ENCODE data around the gene JAG2. TPM values are rescaled to one million over a fixed set of nuclear protein-coding genes. Genes with fewer than 3 reads are reported as not detected.
"Not testable (repeated sequence)": the region's sequence is repeated elsewhere in the genome, so short reads cannot be mapped to it uniquely, and the experiment has no call there.

Gene JAG2
- total RNA-seq, 1 donor from 2014 or later, result 123 TPM

- DNase-seq (ENCODE audit: extremely low read depth, low read depth, low spot score), result no peak
Measured at GRCh38 chr14:105123981-105124765, 44.4 kb downstream of the JAG2 start.

GRCh38 chr14:105123064-105123665 is 45.4 kb downstream of the JAG2 start:
- no peak for DNase-seq (ENCODE audit: extremely low read depth, low read depth, low spot score)

GRCh38 chr14:105120056-105120455 is 48.5 kb downstream of the JAG2 start:
- DNase-seq (ENCODE audit: extremely low read depth, low read depth, low spot score), result no peak

DNA sequence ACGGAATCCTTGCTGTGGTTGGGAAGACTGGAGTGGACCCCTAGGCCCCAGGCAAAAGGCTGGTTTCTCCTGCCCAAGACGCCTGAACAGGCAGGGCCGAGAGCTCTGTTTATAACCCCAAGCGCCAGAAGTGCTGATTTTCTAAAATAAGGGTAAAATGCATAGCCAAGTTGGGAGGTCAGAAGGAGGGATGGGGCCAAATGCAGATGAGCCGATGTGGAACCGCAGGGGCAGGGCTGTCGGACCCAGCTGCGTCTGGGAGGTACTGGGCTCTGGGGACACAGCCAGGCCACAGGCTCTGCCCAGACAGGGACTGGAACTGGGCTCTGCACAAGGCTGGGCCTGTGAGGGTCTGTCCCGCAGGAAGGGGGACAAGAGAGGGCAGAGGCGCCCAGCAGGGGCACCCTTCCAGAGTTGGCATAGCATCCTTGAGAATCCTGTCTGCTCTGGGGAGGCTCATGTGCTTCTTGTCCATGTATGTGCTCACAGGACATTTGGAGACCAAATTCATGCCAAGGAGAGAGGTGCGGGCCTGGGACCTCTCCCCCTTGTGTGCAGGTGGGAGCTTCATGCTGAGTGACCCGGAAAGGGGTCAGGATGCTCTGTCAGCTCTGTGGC is 49.1 kb downstream of the JAG2 start:
- DNase-seq (ENCODE audit: extremely low read depth, low read depth, low spot score), result no peak

GRCh38 chr14:105118646-105119407 is 49.7 kb downstream of the JAG2 start:
- no peak for DNase-seq (ENCODE audit: extremely low read depth, low read depth, low spot score)

GRCh38 chr14:105117710-105118385 is 50.7 kb downstream of the JAG2 start:
- DNase-seq (ENCODE audit: extremely low read depth, low read depth, low spot score), result no peak

DNA sequence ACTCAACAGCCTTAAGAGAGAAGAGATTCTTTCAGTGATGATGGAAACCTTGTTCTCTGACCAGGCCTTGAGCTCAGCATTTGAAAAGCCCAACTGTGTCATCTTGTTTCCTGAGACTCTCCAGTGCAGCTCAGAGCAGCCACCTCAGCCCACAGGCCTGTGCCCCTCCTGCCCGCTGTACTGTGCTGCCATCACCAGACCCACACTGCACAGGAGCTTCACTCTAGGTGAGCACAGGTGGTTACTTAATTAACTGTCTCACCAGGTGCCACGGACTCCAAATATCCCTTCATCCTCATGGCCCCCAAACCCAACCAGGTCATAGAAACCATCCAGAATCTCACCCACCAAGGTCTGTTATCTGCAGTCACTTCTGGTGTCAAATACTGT is 51.3 kb downstream of the JAG2 start:
- DNase-seq (ENCODE audit: extremely low read depth, low read depth, low spot score), result no peak

DNA sequence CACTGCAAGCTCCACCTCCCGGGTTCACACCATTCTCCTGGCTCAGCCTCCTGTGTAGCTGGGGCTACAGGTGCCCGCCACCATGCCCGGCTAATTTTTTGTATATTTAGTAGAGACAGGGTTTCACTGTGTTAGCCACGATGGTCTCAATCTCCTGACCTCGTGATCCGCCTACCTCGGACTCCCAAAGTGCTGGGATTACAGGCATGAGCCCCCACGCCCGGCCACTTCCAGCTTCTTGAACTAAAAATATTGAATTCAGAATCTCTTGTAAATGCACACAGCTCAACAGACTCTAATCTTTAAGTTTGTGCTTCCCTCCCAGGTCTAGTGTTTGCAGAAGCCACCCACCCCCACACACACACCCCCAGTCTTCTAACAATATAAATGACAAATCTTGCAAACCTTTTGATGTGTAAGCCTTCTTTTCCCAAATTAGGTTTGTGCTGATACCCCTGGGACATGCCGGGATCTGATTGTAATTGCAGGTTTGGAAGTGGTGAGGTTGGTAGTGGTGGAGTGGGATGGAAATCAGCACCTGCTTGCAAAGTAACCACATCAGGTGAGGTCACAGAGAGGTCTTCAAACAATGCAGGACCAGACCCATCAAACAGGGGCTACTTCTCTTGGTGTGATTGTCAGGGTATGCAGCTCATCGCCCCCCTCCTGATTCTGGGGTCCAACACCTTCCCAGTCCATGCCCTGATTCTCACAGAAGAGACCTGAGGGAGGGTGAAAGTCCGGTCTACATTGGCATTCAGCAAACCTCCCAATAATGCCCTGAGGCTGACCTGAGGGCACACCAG is 51.9 kb downstream of the JAG2 start:
- no peak for DNase-seq (ENCODE audit: extremely low read depth, low read depth, low spot score)

- not testable (repeated sequence) for DNase-seq (ENCODE audit: extremely low read depth, low read depth, low spot score)
Measured at GRCh38 chr14:105109243-105109642, 59.3 kb downstream of the JAG2 start.

- DNase-seq (ENCODE audit: extremely low read depth, low read depth, low spot score), result no peak
Measured at GRCh38 chr14:105108516-105108864, 60.1 kb downstream of the JAG2 start.

- DNase-seq (ENCODE audit: extremely low read depth, low read depth, low spot score), result no peak
Measured at GRCh38 chr14:105107781-105108515, 60.6 kb downstream of the JAG2 start.

GRCh38 chr14:105107351-105107750 is 61.2 kb downstream of the JAG2 start:
- no peak for DNase-seq (ENCODE audit: extremely low read depth, low read depth, low spot score)

GRCh38 chr14:105105158-105105557 is 63.4 kb downstream of the JAG2 start:
- DNase-seq (ENCODE audit: extremely low read depth, low read depth, low spot score), result no peak

GRCh38 chr14:105102893-105103292 is 65.7 kb downstream of the JAG2 start:
- no peak for DNase-seq (ENCODE audit: extremely low read depth, low read depth, low spot score)

- DNase-seq (ENCODE audit: extremely low read depth, low read depth, low spot score), result no peak
Measured at GRCh38 chr14:105102361-105102870, 66.2 kb downstream of the JAG2 start.

- no peak for DNase-seq (ENCODE audit: extremely low read depth, low read depth, low spot score)
Measured at GRCh38 chr14:105100910-105101309, 67.7 kb downstream of the JAG2 start.

DNA sequence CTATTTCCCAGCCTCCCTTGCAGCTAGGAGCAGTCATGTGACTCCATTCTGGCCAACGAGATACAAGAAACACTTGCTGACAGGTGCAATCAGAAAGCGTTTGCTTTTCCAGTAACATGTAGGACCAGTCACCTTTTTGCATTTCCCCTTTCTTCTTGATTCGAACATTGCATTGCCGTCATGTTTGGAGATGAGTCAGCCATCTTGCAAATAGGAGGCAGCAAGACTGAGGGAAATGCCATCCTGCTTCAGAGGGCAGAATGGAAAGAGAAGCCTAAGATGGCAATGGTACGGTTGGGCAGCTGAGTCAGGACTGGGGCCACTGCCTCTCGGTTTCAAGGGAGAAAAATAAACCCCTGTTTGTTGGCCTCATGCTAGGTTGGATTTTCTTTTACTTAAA is 68.8 kb downstream of the JAG2 start:
- no peak for DNase-seq (ENCODE audit: extremely low read depth, low read depth, low spot score)

GRCh38 chr14:105098316-105098715 is 70.3 kb downstream of the JAG2 start:
- DNase-seq (ENCODE audit: extremely low read depth, low read depth, low spot score), result no peak

DNA sequence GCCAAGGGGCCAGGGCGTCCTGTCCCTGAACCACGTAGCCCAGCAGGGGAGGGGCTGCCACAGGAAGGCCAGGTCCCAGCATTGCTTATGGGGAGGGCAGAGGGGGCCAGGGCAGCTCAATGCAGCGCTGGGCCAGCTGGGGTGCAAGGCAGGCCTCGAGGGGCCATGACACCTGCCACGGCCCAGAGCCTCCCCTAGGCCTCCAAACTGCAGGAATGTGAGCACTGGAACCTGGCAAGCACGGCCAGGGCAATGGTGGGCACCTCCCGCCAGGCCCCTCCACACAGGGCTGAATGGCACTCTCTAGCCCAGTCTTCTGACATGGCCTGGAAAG is 70.8 kb downstream of the JAG2 start:
- no peak for DNase-seq (ENCODE audit: extremely low read depth, low read depth, low spot score)
